OCI-LY7 (cell line): Measurements from ENCODE around the gene METTL27. TPM values are rescaled to one million over a fixed set of nuclear protein-coding genes. Genes with fewer than 3 reads are reported as not detected.

Source experiments
- BruUV-seq: library from RNA; stranded (reverse); fragments of 400-500 nt; replicated peaks from 2 replicates; lab custom pipeline; 2021; lab: Mats Ljungman, UMichigan
- CTCF ChIA-PET: fragments of 300-600 bp; sonication (Branson Sonifier 250); formaldehyde crosslinking; loops from one replicate; lab custom pipeline; 2022; ENCODE audit warnings: antibody characterized with exemption; ENCODE audit not compliant: unreplicated experiment; lab: Charles Lee
- POLR2A ChIA-PET: fragments of 300-600 bp; sonication (Branson Sonifier 250); formaldehyde crosslinking; loops from one replicate; lab custom pipeline; 2022; ENCODE audit warnings: antibody characterized with exemption; lab: Charles Lee
- DNase-seq: peaks from one replicate; pipeline ENCODE4 v3.0.0-alpha.2; 2015; ENCODE audit warnings: low spot score
- H2AFZ ChIP-seq: fragments of 200-600 bp; sonication (generic), shearing (Covaris generic); 2 replicates; pipeline ENCODE4 v1.6.1; 2014; ENCODE audit warnings: mild to moderate bottlenecking, antibody characterized with exemption, low read length, moderate library complexity
- H3K27ac ChIP-seq: fragments of 200-600 bp; sonication (generic); 2 replicates; pipeline ENCODE4 v1.5.1; 2014; ENCODE audit warnings: mixed run types, low read depth, mild to moderate bottlenecking, moderate library complexity, low read length, inconsistent platforms; ENCODE audit not compliant: poor library complexity, severe bottlenecking
- H3K36me3 ChIP-seq: fragments of 200-600 bp; sonication (generic); 2 replicates; pipeline ENCODE4 v1.6.1; 2014; ENCODE audit warnings: mild to moderate bottlenecking, antibody characterized with exemption, low read length, moderate library complexity, mixed read lengths; ENCODE audit not compliant: insufficient read depth
- H3K4me1 ChIP-seq: fragments of 200-600 bp; sonication (generic); 2 replicates; pipeline ENCODE4 v1.5.1; 2014; ENCODE audit warnings: mild to moderate bottlenecking, low read length; ENCODE audit not compliant: insufficient read depth, poor library complexity, severe bottlenecking
- H3K4me2 ChIP-seq: fragments of 200-600 bp; sonication (generic); 2 replicates; pipeline ENCODE4 v1.6.1; 2014; ENCODE audit warnings: mild to moderate bottlenecking, low read length
- H3K4me3 ChIP-seq: fragments of 200-600 bp; sonication (generic); 2 replicates; pipeline ENCODE4 v1.5.1; 2014; ENCODE audit warnings: mild to moderate bottlenecking, low read depth, low read length; ENCODE audit not compliant: poor library complexity, severe bottlenecking
- H3K79me2 ChIP-seq: fragments of 200-600 bp; sonication (generic); 2 replicates; pipeline ENCODE4 v1.6.1; 2016; ENCODE audit warnings: low read depth, mild to moderate bottlenecking, low read length, moderate library complexity, mixed read lengths; ENCODE audit not compliant: insufficient read depth
- H3K9me2 ChIP-seq: fragments of 200-600 bp; sonication (generic); 2 replicates; pipeline ENCODE4 v1.6.1; 2016; ENCODE audit warnings: mild to moderate bottlenecking, low read length, mixed read lengths; ENCODE audit not compliant: insufficient read depth
- H3K9me3 ChIP-seq: fragments of 200-600 bp; sonication (generic); 2 replicates; pipeline ENCODE4 v1.6.1; 2014; ENCODE audit warnings: mild to moderate bottlenecking, mixed run types, low read length, mixed read lengths
- H4K20me1 ChIP-seq: fragments of 200-600 bp; sonication (generic); 2 replicates; pipeline ENCODE4 v1.6.1; 2014; ENCODE audit warnings: mild to moderate bottlenecking, antibody characterized with exemption, low read length, moderate library complexity, mixed read lengths; ENCODE audit not compliant: insufficient read depth
- EZH2phosphoT487 ChIP-seq: fragments of 200-600 bp; sonication (generic); IDR thresholded peaks from 2 replicates; pipeline ENCODE4 v1.6.1; 2018; ENCODE audit warnings: low read depth, borderline replicate concordance, mild to moderate bottlenecking, mixed run types, antibody characterized with exemption, low read length, moderate library complexity, mixed read lengths
- intact Hi-C: fragments of 100-400 bp; cut with micrococcal nuclease; formaldehyde crosslinking; loops from one replicate; pipeline ENCODE4 v1.10.0; 2022; ENCODE audit not compliant: unreplicated experiment
- total RNA-seq, 2 experiments: library from RNA; depleted of rRNA in 1 of 2; stranded (reverse); fragments of >200 nt in 1 of 2; shearing (Covaris generic) in 1 of 2; gene quantifications; 2 replicates each; pipeline ENCODE4 v1.2.3, GENCODE V29; 2014 to 2022
- TF ChIP-seq, protein P1 (sequence below): fragments of 200-600 bp; sonication (generic); conservative IDR thresholded peaks from 2 replicates; pipeline ENCODE4 v1.5.1; 2014; ENCODE audit warnings: mild to moderate bottlenecking, antibody characterized with exemption, low read length, moderate library complexity, mixed read lengths

METTL27 gene
- total RNA-seq, 2 experiments from 2014 or later: 0.92 to 2.1 TPM

DNA sequence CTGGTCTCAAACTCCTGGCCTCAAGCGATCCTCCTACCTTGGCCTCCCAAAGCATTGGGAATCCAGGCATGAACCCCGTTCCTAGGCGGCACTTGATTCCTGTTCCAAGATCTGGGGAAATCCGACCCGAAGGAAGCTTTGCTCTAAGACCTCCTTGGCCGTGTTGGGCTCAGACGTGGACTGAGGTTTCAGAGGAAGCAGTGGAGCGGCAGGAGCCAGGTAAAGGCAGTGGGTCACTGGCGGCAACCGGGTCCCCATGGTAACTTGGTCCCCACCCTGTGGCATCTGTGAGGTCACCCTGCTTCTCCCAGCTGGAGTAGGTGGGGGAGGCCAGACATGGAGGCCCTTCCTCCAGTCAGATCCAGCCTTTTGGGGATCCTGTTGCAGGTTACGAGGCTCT, 18.5 kb upstream of the METTL27 start, which contains the start of gene TMEM270:
Gene TMEM270 (plus strand): TSS at position 301 of the 400 bp plus-strand sequence. CDS start 36 bp downstream, at position 337.
- POLR2A ChIA-PET: no interaction called here
- BruUV-seq: no TSS peak
- CTCF ChIA-PET: no interaction called here

DNA sequence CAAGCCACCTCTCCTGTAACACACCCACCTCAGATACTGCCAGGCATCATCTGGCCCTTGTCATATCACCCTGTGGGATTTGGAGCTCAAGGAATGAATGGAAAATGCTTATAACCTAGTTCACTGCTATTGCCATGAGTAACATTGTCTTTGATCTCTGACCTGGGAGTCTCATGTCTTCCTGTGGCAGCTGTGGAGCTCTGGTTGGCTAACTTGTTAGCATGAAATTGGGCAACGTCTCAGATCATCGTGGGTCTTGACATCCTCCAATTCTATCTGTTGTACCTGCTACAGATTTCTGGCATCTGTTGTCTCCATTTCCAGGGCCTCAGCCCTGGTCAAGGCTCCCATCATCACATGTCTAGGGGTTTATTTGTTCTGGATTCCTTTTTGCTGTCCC, 16.5 kb upstream of the METTL27 start:
- Histone ChIP-seq H2AFZ (no peak overlapping the region), H3K4me2 (no peak overlapping the region), H3K36me3 (no peaks in the 10 kb centered on the region), H3K79me2 (no peaks in the 10 kb centered on the region), H3K9me2 (no peaks in the 10 kb centered on the region), H3K4me1 (no peaks in the 10 kb centered on the region), H3K9me3 (no peaks in the 10 kb centered on the region), H3K4me3 (no peak overlapping the region), H3K27ac (no peak overlapping the region), H4K20me1 (no peaks in the 10 kb centered on the region)
- ChIA-PET POLR2A (no interaction called here), CTCF (no interaction called here)
- no peak for DNase-seq
- intact Hi-C loops: no loop called here
- no TSS peak for BruUV-seq
- no peak for TF ChIP-seq EZH2phosphoT487
- TF ChIP-seq, protein P1, sequence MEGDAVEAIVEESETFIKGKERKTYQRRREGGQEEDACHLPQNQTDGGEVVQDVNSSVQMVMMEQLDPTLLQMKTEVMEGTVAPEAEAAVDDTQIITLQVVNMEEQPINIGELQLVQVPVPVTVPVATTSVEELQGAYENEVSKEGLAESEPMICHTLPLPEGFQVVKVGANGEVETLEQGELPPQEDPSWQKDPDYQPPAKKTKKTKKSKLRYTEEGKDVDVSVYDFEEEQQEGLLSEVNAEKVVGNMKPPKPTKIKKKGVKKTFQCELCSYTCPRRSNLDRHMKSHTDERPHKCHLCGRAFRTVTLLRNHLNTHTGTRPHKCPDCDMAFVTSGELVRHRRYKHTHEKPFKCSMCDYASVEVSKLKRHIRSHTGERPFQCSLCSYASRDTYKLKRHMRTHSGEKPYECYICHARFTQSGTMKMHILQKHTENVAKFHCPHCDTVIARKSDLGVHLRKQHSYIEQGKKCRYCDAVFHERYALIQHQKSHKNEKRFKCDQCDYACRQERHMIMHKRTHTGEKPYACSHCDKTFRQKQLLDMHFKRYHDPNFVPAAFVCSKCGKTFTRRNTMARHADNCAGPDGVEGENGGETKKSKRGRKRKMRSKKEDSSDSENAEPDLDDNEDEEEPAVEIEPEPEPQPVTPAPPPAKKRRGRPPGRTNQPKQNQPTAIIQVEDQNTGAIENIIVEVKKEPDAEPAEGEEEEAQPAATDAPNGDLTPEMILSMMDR: no peak

More for the DNA sequence above, 18.5 kb upstream of the METTL27 start, which contains the start of gene TMEM270:
- DNase-seq: no peak
- Histone ChIP-seq H3K4me2 (no peak within 1 kb of the TSS), H3K4me3 (no peak within 1 kb of the TSS), H3K27ac (no peak within 1 kb of the TSS), H4K20me1 (no peaks in the 10 kb centered on the region), H3K36me3 (no peaks in the 10 kb centered on the region), H3K79me2 (no peaks in the 10 kb centered on the region), H3K9me3 (no peaks in the 10 kb centered on the region), H3K4me1 (no peaks in the 10 kb centered on the region), H2AFZ (no peak within 1 kb of the TSS), H3K9me2 (no peaks in the 10 kb centered on the region)
- intact Hi-C loops: no loop called here
- TF ChIP-seq EZH2phosphoT487: no peak
- TF ChIP-seq, protein P1: no peak

DNA sequence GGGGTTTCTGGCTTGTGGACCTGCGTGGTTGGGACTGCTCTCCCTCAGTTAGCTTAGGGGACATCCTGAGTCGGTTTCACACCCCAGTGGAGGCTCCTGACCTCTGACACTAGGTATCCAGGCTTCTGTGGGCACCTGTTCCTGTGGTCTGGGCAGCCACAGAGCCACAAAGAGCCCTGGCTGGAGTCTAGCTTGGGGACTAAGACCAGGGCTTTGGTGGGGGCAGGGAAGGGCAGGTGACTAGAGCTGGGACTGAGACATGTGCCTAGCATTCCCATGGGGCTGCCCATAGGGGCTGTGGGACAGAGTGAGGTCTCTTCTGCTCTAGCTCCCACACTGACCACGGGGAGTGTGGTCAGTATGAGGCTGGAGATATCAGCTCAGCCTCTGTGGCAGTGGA, 14.6 kb upstream of the METTL27 start:
- no peaks in the 10 kb centered on the region for H3K9me2 ChIP-seq
- H3K4me1 ChIP-seq: no peaks in the 10 kb centered on the region
- DNase-seq: no peak
- POLR2A ChIA-PET: interaction anchor here (0.7 kb wide), 2 partner anchors 19 to 138 kb away, joined by 3 read pairs; no protein-coding TSS in a partner anchor
- no peak overlapping the region for H3K4me3 ChIP-seq
- no peak overlapping the region for H2AFZ ChIP-seq
- no TSS peak for BruUV-seq
- H3K79me2 ChIP-seq: no peaks in the 10 kb centered on the region
- H3K9me3 ChIP-seq: no peaks in the 10 kb centered on the region
- CTCF ChIA-PET: no interaction called here
- intact Hi-C loops: no loop called here
- H3K27ac ChIP-seq: no peak overlapping the region
- TF ChIP-seq, protein P1: no peak
- no peak for TF ChIP-seq EZH2phosphoT487
- H4K20me1 ChIP-seq: no peaks in the 10 kb centered on the region
- H3K36me3 ChIP-seq: no peaks in the 10 kb centered on the region
- no peak overlapping the region for H3K4me2 ChIP-seq
